AML-193 (cell line): ENCODE results near the gene ELL2.
"Not testable (repeated sequence)": the region's sequence is repeated elsewhere in the genome, so short reads cannot be mapped to it uniquely, and the experiment has no call there.

Experiments used
- DNase-seq, 2 experiments: peaks; one replicate each; lab custom pipeline; 2025; lab: John Stamatoyannopoulos, UW

The ELL2 gene

DNA sequence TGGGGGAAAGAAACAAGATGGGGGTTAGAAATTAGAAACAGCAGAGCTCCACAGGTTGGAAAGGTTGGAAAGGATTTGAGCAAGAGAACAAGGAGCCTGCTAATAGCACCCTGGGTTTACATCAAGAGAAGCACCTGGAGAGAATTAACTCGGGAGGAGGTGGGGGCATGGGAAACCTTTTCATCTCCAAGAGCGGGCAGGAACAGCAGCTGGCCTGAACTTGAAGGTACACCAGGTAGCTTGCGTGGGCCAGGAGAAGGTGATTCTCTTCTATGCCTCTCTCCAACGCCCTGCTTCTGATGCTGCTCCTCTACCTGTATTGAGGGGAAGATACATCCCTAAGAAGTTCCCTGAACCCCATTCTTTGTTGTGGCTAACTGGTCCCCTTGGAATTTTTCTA lies 102.0 kb downstream of the ELL2 start:
- DNase-seq = no peak

DNA sequence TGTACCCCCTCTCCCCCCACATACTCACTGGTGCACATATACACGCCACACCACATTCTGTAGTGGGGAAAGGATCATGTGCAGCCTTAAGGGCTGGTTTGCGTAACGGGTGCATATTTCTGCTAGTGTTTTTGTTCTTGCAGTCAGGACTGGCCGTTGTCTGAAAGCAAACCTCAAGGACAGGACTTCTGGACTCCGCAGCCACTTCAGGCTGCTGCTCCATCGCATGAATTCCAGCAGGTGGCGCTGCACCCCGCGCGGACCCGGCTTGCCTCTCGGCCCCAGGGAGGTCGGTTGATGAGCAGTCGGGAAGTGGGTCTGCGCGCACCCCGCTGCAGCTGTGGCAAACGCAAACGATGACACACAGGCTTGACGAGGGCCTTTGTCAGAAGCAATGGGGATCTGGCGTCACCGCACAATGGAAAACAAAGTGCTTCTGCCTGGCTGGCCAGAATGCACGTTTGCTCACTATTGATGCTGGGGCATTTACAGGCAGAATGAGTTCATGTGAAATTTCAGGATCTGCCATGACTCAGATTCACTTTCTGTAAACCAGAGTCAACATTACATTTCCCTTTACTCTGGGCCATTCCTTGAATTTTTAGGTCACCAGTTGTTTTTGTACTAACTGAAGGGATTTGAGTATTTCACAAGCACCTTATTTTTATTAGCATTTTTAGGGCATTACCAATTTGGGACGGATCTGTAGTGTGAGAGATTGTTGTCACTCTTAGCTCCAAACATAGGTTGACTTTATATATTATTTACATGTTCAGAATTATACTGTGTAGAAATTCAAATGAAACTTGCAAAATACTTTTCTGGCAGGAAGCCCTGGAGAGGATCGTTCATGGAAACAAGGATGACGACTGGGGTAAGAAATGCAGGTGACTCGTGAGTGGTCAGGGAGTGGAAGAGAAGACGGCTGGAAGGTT lies 102.7 kb downstream of the ELL2 start:
- DNase-seq = peak; percentile 88 to 89

DNA sequence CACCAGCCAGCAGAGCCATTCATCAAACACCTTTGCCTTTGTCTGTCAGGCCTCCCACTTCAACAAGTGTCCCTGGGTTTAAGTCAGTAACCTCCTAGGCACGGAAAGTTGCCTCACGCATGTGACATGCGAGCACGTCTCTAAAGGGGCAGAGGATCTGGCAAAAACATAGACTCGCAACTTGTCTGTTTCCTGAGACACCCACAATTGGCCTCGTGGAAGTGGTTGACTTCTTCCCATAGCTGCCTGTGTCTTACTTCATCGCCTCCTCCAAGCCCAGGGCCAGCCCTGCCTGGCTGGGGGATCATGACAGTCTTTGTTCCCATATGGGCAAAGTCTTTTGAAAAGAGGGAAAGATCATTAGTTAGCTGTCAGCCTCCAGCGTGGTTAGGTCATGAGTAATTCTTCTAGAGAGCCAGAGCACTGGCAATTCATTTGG lies 103.6 kb downstream of the ELL2 start:
- DNase-seq = no peak

DNA sequence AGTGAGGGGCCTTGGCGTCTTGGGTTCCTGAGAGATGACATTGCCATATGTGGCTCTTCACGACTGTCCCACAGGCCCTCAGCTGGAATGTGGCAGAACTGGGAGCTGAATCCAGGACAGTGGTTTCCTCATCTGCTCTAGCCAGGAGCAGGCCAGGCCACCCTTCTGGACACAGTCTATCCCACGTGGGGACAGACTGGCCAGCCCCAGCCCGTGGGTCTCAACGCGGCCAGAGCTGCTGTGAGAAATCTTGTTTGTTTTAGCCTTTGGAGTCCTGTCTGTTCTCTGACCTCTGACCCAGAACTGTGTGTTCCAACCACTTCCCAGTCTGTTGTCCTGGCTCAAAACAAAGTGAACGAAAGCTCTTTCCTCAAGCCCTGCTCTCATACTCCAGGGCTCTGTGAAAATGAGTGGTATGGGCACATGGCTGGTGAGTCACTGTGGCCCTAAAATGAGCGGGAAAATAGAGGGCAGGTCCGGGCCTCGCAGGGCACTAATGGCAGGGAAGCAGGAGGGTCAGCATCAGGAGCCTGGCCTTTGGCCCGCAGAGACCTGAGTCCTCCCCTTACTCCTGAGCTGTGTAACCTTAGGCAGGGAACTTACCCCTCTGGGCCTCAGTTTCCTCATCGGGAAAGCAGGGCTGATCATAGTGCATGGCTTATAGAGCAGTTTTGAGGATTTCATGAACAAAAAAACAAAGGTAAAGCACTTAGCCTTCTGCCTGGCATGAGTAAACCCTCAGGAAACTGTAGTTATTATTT lies 104.3 kb downstream of the ELL2 start:
- DNase-seq = no peak

DNA sequence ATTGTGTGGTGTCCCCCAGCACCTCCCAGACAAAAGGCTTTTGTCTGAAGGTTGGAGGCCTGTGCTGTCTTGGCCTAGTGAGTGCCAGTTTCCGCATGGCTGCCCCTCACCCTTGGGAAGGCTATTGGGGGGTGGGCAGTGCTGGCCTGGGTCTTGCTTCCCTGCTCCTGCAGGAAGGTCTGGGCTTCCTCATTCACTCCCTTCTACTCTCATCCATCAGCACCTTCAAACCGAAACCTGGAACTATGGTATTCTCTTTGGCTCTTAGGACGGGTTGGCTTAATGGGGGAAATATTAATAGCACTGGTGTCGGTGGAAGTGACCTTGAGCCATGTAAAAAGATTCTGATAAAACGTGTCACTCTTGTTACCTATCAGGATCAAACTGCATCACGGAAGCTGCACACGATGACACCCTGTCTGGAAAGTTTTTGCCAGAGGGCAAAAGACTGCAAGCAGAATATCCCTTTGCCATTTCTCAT lies 105.1 kb downstream of the ELL2 start:
- DNase-seq = no peak

DNA sequence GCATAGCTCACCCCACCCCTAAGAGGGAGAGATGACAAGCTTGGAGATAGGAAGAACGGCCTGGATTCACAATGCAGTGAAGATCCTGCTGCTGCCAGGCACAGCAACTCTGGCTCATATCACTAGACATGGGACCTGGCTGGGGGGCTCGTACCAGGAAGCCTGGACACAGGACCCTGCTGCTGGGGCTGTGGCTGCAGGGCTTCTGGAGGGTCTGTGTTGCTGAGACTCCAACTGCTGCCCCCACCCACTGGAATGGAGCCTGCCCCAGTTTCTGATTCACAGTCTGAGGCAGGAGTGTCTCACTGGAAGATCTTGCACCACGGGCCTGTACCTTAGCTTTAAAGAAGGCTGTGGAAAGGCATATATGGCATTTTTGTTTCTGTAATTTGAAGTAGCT lies 108.2 kb downstream of the ELL2 start:
- no peak for DNase-seq

DNA sequence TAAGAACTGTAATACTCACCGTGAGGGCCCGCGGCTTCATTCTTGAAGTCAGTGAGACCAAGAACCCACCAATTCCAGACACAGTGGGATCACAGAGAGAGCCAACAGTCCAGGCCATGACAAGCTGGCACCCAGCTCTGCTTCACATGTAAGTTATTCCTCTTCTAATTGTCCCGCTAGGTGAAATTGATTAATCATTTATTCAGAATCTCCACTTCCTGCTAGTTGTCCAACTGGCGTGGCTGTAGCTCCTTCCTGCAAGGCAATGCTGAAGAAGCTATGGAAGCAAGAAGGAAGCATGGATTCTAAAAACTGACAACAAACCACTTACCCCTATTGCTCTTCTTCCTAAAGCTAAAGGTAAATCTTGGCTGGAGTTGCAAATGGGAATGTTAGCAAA lies 109.1 kb downstream of the ELL2 start:
- DNase-seq = no peak

DNA sequence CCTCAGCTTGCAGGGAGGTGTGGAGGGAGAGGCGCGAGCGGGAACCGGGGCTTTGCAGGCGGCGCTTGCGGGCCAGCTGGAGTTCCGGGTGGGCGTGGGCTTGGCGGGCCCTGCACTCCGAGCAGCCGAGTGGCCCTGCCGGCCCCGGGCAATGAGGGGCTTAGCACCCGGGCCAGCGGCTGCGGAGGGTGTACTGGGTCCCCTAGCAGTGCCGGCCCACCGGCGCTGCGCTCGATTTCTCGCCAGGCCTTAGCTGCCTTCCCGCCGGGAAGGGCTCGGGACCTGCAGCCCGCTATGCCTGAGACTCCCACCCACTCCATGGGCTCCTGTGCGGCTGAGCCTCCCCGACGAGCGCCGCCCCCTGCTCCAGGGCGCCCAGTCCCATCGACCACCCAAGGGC lies 110.5 kb downstream of the ELL2 start:
- not testable (repeated sequence) for DNase-seq

DNA sequence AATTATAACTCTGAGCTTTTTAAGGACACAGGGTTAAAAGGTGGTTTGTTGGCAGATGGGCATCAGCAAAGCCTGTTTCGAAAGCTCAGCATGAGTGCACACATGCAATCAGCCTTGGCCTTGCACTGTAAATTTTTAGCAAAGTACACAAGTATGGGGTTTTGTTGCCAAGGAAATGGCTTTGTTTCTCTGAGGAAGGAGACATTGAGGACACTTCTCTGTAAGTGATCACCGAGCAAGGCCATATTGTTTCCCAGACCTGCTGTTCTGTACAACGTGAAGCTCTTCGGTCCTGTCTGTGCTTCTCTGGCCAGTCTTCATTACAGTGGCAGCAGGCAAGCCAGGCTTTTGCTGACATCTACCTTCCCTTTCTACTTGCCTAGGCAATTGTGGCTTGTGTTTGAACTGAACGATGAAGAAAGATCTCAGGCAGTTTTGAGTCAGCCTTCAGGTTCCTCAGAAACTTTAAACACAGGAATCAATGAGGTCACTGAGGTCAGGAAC lies 111.2 kb downstream of the ELL2 start:
- DNase-seq = peak; percentile 52 to 54

DNA sequence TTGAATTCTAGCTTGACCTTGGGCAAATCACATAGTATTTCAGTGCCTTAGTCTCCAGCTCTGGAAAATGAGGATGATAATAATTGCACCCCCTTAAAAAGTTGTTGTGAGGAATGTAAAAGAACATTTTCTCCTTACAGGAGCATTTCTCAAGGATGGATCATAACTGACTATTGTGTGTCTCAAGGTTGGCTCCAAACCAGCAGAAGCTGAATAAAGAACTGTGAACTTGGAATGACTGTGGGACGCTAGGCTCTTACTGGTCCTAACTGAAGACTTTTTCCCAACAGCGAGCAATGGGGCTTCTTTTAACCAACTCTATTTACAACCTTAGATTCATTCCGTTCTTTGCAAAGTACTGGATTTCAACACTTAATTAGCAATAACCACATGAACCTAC lies 113.0 kb downstream of the ELL2 start:
- DNase-seq = no peak

DNA sequence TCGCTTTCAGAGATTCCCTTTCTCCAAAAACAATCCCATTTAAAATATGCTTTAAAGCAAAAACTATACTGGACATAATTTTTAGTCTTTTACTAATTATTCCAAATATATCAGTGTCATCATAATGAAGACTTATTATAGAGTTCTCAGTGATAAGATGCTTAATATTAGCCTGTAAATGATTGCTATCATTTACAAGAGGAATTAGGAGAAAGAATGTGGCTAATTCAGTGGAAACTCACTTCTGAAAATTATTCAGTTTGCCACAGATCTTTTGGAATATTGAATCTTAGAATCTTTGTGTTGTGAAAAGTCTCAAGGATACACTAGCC lies 114.4 kb downstream of the ELL2 start:
- DNase-seq = no peak

DNA sequence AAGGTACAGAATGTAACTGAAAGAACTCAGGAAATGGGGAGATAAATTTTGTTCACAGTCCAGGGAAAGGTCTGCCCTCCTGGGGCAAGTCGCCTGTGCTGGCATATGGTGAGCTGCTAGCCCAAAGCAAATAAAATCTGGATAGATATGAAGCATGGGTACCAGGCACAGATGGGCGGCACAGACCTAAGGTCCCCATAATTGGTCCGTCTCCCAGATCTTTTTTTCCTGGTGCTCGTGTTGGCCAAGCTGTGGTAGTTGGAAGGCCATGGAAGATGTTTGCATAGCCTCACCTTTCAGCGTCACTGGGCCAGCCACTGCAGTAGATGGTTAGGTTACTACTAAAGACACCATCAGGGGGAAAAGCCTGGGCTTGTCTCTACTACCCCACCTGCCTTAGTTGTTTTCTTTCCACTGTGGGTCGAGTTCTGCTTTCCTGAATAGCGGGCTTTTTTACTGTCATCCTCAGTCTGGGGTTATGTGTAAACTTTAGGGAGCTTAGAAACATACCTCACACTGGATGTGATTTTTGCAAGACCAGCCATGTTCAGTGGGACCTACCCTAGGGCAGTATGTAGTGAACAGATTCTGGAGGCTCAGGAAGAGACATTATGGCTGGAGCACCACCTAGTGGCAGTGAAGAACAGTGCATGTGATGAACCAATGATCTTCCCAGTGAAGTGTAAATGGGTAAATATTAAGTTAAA lies 114.9 kb downstream of the ELL2 start:
- peak; percentile 62 to 72 for DNase-seq

DNA sequence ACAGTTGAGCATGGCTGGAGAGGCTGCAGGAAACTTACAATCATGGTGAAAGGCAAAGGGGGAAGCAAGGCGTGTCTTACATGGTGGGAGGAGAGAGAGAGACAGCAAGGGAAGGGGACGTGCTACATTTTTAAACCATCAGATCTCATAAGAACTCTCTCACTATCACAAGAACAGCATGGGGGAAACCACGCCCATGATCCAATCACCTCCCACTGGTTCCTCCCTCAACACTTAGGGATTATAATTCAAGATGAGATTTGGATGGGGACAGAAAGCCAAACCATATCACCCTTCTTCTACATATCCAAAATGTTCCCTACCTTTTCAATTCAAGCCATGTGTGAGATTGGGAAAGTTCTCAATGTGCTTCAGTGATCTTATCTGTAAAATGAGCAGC lies 116.3 kb downstream of the ELL2 start:
- DNase-seq = no peak

DNA sequence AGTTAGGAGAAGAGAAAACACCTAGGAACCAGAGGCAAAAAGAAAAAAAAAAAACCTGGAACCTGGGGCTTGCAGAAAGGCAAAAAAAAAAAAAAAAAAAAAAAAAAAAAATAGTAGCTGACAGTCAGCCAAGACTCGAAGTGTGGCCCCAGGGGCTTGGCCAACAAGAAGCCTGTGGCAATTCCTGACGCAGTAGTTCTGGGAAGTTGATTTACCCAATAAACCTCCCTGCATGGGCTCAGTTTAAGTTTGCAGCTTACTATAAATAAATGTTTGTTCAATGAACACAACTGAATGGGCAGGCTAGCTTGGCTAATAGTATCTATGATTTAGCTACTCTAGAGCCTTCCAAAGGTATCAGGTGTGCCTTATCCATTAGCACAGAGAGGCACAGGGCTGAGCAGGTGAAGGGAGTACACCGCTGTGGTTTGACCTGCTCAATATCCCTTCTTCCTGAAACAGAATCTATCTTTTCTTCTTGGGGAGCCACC lies 117.9 kb downstream of the ELL2 start:
- peak; percentile 42 to 69 for DNase-seq

DNA sequence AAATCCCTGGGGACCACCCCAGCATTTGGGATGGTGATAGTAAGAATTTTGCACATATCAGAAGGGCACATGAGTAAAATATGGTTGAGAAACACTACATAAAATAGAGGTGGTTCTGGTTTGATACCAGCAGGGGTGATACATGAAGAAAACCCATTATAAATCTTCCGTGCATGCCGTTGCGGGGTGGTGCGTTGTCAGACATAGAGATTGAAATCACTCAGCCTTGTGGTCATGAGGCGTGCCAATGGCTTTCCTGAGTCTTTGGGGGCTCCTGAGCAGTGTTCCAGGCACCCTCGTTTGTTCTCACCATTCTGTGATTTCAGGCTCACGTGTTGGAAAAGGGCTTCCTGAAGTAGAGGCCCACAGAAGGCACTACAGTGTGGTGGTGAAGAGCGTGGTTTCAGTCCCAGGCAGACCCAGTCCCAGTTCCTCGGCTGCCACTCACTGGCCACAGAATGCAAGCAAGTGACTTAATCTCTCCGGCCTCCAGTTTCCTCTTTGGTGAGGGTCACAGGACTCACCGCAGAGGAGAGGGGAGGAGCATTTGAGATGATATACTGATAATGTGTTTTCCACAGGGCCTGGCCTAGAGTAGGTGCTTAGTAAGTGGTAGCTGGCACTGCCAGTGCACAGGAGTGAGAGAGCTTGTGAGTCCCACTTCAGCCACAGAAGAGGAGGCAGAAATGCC lies 118.7 kb downstream of the ELL2 start:
- DNase-seq = peak; percentile 93 to 94

DNA sequence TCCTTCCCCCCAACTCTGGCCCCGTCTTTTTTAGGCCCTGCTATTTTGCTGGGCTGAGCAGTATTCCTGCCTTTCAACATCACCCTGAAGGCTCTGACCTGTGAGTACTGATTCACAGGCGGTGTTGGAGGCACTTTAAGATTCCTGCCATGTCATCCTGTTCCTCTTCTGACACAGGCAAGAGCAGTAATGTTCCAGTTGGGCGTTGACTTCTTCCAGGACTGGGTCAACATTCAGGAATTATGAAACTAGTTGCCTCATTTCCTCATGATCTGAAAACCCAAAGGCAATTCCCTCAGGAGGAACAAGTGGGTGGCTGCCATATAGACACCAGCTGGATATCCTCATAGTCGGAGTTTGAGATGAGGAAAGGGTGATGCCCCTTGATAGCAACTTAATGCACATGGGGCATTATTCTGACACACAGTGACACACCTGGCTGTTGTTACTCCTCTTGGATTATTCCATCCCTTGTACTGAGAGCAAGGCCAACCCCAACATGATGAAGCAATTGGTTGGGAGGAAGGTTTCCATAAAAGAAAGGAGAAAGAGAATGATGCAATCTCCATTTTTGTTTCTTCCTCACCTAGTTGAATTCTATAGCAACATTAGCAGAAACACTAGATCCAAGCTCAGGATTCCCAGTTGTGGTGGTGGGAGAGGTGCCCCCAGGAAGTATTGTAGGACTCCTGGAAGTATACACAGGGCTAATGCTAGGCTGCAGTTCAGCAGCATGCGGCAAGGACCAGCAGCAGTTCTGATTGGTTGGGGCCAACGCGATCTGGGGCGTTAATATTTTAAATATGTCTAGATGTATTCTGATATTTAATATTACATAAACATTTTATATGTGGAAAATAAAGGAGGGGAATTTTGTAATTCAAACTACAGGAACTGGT lies 119.5 kb downstream of the ELL2 start:
- DNase-seq = no peak

DNA sequence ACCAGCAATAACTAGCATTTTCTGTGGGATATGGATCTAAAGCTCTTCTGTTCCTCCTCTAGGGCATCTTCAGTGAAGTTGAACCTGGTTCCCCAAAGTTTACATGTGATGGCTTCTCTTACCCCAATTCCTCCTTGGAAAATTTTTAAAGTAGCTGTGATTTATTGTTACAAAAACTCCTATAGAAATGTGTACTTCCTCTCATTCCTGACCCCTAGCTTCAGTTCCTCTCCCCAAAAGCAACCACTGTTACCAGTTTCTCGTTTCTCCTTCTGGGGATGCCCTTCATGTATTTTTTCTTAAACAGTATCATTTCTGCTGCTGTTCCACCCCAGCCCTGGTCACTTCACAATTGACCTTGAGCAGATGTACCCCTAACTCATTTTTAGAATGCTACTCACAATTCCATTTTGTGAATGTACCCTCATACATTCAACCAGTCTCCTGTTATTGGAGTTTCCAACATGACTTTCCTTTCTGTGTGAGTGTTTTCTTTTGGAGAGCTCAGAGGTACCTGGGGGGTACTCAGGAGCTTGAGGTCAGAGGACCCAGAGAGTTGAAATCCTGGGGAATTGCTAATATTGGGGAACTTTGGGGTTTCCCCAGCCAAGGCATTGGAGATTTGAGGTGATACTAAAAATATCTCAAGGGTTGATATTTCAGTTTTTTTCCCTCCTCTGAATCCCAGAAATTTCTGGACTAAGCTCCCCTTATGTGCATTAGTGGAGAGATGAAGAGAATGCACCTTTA lies 120.5 kb downstream of the ELL2 start:
- no peak for DNase-seq

DNA sequence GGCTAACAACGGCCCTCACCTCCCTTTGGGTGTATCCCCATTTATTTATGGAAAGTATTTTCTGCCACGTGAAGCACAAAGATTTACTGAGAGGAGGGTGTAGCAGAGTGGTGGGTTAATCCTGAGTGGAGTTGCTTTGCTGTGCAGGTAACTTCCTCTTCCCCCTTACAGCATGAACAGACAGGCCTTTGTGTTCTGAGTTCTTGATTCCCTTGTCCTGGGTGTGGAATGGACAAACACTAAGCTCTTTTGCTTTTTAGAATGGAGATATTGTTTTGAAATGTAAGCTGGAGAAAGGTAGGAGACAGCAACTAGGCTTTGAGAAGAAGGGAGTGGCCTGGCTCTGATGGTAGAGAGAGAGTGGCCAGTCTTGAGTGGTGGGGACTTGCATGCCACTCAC lies 122.0 kb downstream of the ELL2 start:
- no peak for DNase-seq

DNA sequence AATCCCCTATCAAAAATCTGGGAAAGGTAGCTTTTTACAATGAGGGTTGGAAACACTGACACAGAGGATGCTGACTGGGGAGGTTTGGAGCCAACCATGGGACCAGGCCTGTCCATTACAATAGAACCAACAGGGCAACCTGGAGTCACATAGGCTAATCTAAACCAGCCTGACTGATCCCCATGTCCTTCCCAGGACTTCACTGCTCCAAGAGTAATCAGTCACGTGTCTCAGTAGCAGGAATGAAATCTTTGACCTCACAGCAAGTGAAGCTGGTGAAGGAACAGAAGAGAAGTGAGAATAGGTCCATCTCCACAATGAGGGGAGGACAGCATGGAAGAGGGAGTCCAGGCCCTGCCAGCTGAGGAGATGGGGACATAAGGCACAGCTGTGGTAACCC lies 123.1 kb downstream of the ELL2 start:
- no peak for DNase-seq
